H9 (cell line): ENCODE data around the gene DES. TPM values are rescaled to one million over a fixed set of nuclear protein-coding genes. Genes with fewer than 3 reads are reported as not detected.
A peak's percentile ranks its signal among the peaks of the same experiment; 100 is the strongest.

Source experiments
- DNase-seq: peaks from one replicate; pipeline ENCODE4 v3.0.0-alpha.2; 2017
- H2AFZ ChIP-seq: one replicate; pipeline ENCODE4 v1.6.1; 2013; ENCODE audit warnings: mild to moderate bottlenecking, low read length, control low read depth, moderate library complexity
- H2AK5ac ChIP-seq: 2 replicates; pipeline ENCODE4 v1.6.1; 2013; ENCODE audit warnings: low read length, control low read depth, mixed read lengths; ENCODE audit not compliant: insufficient read length
- H2BK120ac ChIP-seq: one replicate; pipeline ENCODE4 v1.6.1; 2013; ENCODE audit warnings: low read depth, mild to moderate bottlenecking, low read length, control low read depth, inconsistent platforms; ENCODE audit not compliant: poor library complexity, severe bottlenecking
- H2BK12ac ChIP-seq: 2 replicates; pipeline ENCODE4 v1.6.1; 2013; ENCODE audit warnings: low read length, control low read depth, mixed read lengths, low read depth; ENCODE audit not compliant: insufficient read length
- H2BK15ac ChIP-seq: 2 replicates; pipeline ENCODE4 v1.6.1; 2013; ENCODE audit warnings: low read depth, low read length, control low read depth
- H2BK20ac ChIP-seq: one replicate; pipeline ENCODE4 v1.6.1; 2013; ENCODE audit warnings: low read depth, mild to moderate bottlenecking, low read length, control low read depth, inconsistent platforms; ENCODE audit not compliant: poor library complexity, severe bottlenecking
- H2BK5ac ChIP-seq: 2 replicates; pipeline ENCODE4 v1.6.1; 2013; ENCODE audit warnings: low read length, control low read depth, mixed read lengths; ENCODE audit not compliant: insufficient read length
- H3K14ac ChIP-seq: 2 replicates; pipeline ENCODE4 v1.6.1; 2013; ENCODE audit warnings: low read length, control low read depth; ENCODE audit not compliant: insufficient read depth
- H3K18ac ChIP-seq: 2 replicates; pipeline ENCODE4 v1.6.1; 2013; ENCODE audit warnings: low read depth, mild to moderate bottlenecking, mixed read lengths, low read length, control low read depth; ENCODE audit not compliant: insufficient read length
- H3K23ac ChIP-seq: 2 replicates; pipeline ENCODE4 v1.6.1; 2013; ENCODE audit warnings: low read length, control low read depth, mixed read lengths, low read depth; ENCODE audit not compliant: insufficient read length
- H3K23me2 ChIP-seq: 2 replicates; pipeline ENCODE4 v1.6.1; 2013; ENCODE audit warnings: low read depth, mild to moderate bottlenecking, mixed read lengths, low read length, control low read depth; ENCODE audit not compliant: insufficient read length, poor library complexity, severe bottlenecking
- H3K27ac ChIP-seq: 2 replicates; pipeline ENCODE4 v1.5.1; 2013; ENCODE audit warnings: low read length, control low read depth, mixed read lengths, low read depth; ENCODE audit not compliant: insufficient read length
- H3K27me3 ChIP-seq: 2 replicates; pipeline ENCODE4 v1.6.1; 2013; ENCODE audit warnings: low read length, control low read depth, inconsistent platforms; ENCODE audit not compliant: insufficient read depth
- H3K4ac ChIP-seq: 2 replicates; pipeline ENCODE4 v1.6.1; 2013; ENCODE audit warnings: low read depth, mild to moderate bottlenecking, control low read depth, inconsistent platforms, low read length, moderate library complexity
- H3K4me1 ChIP-seq: 2 replicates; pipeline ENCODE4 v1.6.1; 2013; ENCODE audit warnings: low read length, control low read depth, inconsistent platforms; ENCODE audit not compliant: insufficient read depth
- H3K4me2 ChIP-seq: 2 replicates; pipeline ENCODE4 v1.6.1; 2013; ENCODE audit warnings: low read length, control low read depth, mixed read lengths; ENCODE audit not compliant: insufficient read length, insufficient read depth
- H3K56ac ChIP-seq: 2 replicates; pipeline ENCODE4 v1.6.1; 2013; ENCODE audit warnings: low read depth, mild to moderate bottlenecking, mixed read lengths, low read length, control low read depth; ENCODE audit not compliant: insufficient read length
- H3K79me1 ChIP-seq: 2 replicates; pipeline ENCODE4 v1.6.1; 2013; ENCODE audit warnings: low read depth, mild to moderate bottlenecking, moderate library complexity, low read length, control low read depth, inconsistent platforms; ENCODE audit not compliant: insufficient read depth, poor library complexity, severe bottlenecking
- H3K79me2 ChIP-seq: 2 replicates; pipeline ENCODE4 v1.6.1; 2013; ENCODE audit warnings: low read length, control low read depth, inconsistent platforms; ENCODE audit not compliant: insufficient read depth
- H3K9ac ChIP-seq: 2 replicates; pipeline ENCODE4 v1.6.1; 2013; ENCODE audit warnings: low read length, control low read depth, mixed read lengths; ENCODE audit not compliant: insufficient read length; ENCODE audit errors: extremely low read depth
- H3K9me3 ChIP-seq: one replicate; pipeline ENCODE4 v1.6.1; 2013; ENCODE audit warnings: low read depth, low read length, inconsistent platforms; ENCODE audit not compliant: control insufficient read depth
- H3T11ph ChIP-seq: one replicate; pipeline ENCODE4 v1.6.1; 2013; ENCODE audit warnings: mild to moderate bottlenecking, low read length, control low read depth, inconsistent platforms
- H4K20me1 ChIP-seq: one replicate; pipeline ENCODE4 v1.6.1; 2013; ENCODE audit not compliant: control insufficient read depth, insufficient read length, insufficient read depth
- H4K5ac ChIP-seq: 2 replicates; pipeline ENCODE4 v1.6.1; 2013; ENCODE audit warnings: low read depth, mild to moderate bottlenecking, mixed read lengths, low read length, control low read depth; ENCODE audit not compliant: insufficient read length
- H4K8ac ChIP-seq: replicated peaks from 2 replicates; pipeline ENCODE4 v1.6.1; 2013; ENCODE audit warnings: low read length, control low read depth, mixed read lengths, low read depth; ENCODE audit not compliant: insufficient read length
- H4K91ac ChIP-seq: 2 replicates; pipeline ENCODE4 v1.6.1; 2013; ENCODE audit warnings: low read depth, mild to moderate bottlenecking, moderate library complexity, mixed read lengths, low read length, control low read depth; ENCODE audit not compliant: insufficient read length
- H3K27ac Mint-ChIP-seq, 3 experiments: 2 replicates in 2 of 3; 3 replicates in 1 of 3; pipeline ENCODE4 v1.8.0; 2020 to 2021; ENCODE audit warnings: mixed read lengths in 3 of 3, mild to moderate bottlenecking in 1 of 3, moderate library complexity in 1 of 3
- H3K27me3 Mint-ChIP-seq: 2 replicates; pipeline ENCODE4 v1.8.0; 2021; ENCODE audit warnings: low read depth, mild to moderate bottlenecking, moderate library complexity, mixed read lengths
- H3K36me3 Mint-ChIP-seq, 3 experiments: 2 replicates in 2 of 3; 3 replicates in 1 of 3; pipeline ENCODE4 v1.8.0; 2020 to 2021; ENCODE audit warnings: low read depth in 3 of 3, mixed read lengths in 3 of 3; ENCODE audit not compliant: insufficient read depth in 1 of 3
- H3K4me1 Mint-ChIP-seq, 2 experiments: 2 replicates each; pipeline ENCODE4 v1.8.0; 2020; ENCODE audit warnings: mixed read lengths in 2 of 2
- H3K4me3 Mint-ChIP-seq, 2 experiments: 2 replicates in 1 of 2; 3 replicates in 1 of 2; pipeline ENCODE4 v1.8.0; 2020 to 2021; ENCODE audit warnings: mild to moderate bottlenecking in 2 of 2, mixed read lengths in 2 of 2, moderate library complexity in 1 of 2
- H3K9me3 Mint-ChIP-seq, 2 experiments: 2 replicates in 1 of 2; 3 replicates in 1 of 2; pipeline ENCODE4 v1.8.0; 2020; ENCODE audit warnings: mild to moderate bottlenecking in 2 of 2, mixed read lengths in 2 of 2, moderate library complexity in 1 of 2
- CTCF ChIP-seq: fragments of 200-600 bp; sonication (generic); conservative IDR thresholded peaks from 3 replicates; pipeline ENCODE4 v1.8.0; 2021; ENCODE audit warnings: antibody characterized with exemption, mild to moderate bottlenecking
- WGBS: extraction: QIAGEN DNeasy Blood & Tissue Kit; methylation state at CpG from one replicate; pipeline ENCODE4 v1.1.7; 2013; ENCODE audit warnings: missing lambda C conversion rate, low lambda C conversion rate, mixed read lengths; ENCODE audit not compliant: insufficient read length; ENCODE audit errors: extremely low coverage; 5-methylcytosine and 5-hydroxymethylcytosine counted together
- total RNA-seq: library from RNA; stranded (reverse); gene quantifications from 2 replicates; pipeline ENCODE4 v1.2.1, GENCODE V29; 2021

DES gene
- total RNA-seq, 1 experiment from 2014 or later = 4.6 TPM

GRCh38 chr2:219420687-219421086 is 2.5 kb downstream of the DES start:
- Histone ChIP-seq H3K4me2 (no peak overlapping the region), H3K9me3 (no peaks in the 10 kb centered on the region), H4K20me1 (no peaks in the 10 kb centered on the region), H3K27me3 (no peaks in the 10 kb centered on the region; the same call in 1 of the 2 replicates), H3K79me1 (no peaks in the 10 kb centered on the region), H3K27ac (no peak overlapping the region), H3K18ac (no peak overlapping the region), H3K9ac (no peak overlapping the region), H3K23me2 (no peaks in the 10 kb centered on the region), H2BK15ac (no peak overlapping the region), H3K4ac (no peak overlapping the region), H2AFZ (no peak overlapping the region), H3K23ac (no peak overlapping the region), H3K4me1 (peaks cover 9% of the 10 kb centered on the region; the same call in 1 of the 2 replicates), H4K8ac (no peak overlapping the region), H2BK120ac (no peak overlapping the region), H4K5ac (no peak overlapping the region), H2BK12ac (no peak overlapping the region), H2AK5ac (no peak overlapping the region), H2BK20ac (no peak overlapping the region), H4K91ac (no peak overlapping the region), H3K79me2 (no peaks in the 10 kb centered on the region), H3K56ac (no peak overlapping the region), H3T11ph (no peak overlapping the region), H3K14ac (no peak overlapping the region), H2BK5ac (no peak overlapping the region)
- Mint-ChIP-seq H3K27ac (peak overlapping the region in 1 of 3 experiments; percentile 56; a peak in 1 of 7 replicates), H3K36me3 (no peaks in the 10 kb centered on the region; a peak in 1 of 7 replicates), H3K4me3 (no peak overlapping the region), H3K4me1 (peaks cover 26 to 30% of the 10 kb centered on the region in 2 experiments), H3K9me3 (no peaks in the 10 kb centered on the region), H3K27me3 (peaks cover 35% of the 10 kb centered on the region)
- TF ChIP-seq CTCF = no peak
- no peak for DNase-seq
- no CpG with 5 or more reads among the region's 8 CpGs for WGBS
